Measurements from ENCODE around the gene IGF1R. TPM values are rescaled to one million over a fixed set of nuclear protein-coding genes. Genes with fewer than 3 reads are reported as not detected.

The IGF1R gene
- total RNA-seq, 4 donors from 2014 or later = 39.3 to 97.4 (median 44.7) TPM

- ATAC-seq (ENCODE audit: low FRiP score) (no peak), DNase-seq (ENCODE audit: low spot score) (no peak)
- TF ChIP-seq CTCF (IDR thresholded peaks at IDR 0.05) = no peak
These were observed 295.3 kb downstream of the IGF1R start for GRCh38 chr15:98943601-98944151.

- DNase-seq (ENCODE audit: low spot score) = no peak
- ATAC-seq (ENCODE audit: low FRiP score) = no peak
These were observed 298.2 kb downstream of the IGF1R start for GRCh38 chr15:98946301-98947255.

GRCh38 chr15:98948456-98948855 lies 300.1 kb downstream of the IGF1R start:
- DNase-seq (ENCODE audit: low spot score) (no peak), ATAC-seq (ENCODE audit: low FRiP score) (no peak)
- TF ChIP-seq CTCF (IDR thresholded peaks at IDR 0.05) = no peak

More at GRCh38 chr15:98946301-98947255, 298.2 kb downstream of the IGF1R start:
- no peak for TF ChIP-seq CTCF (IDR thresholded peaks at IDR 0.05)

GRCh38 chr15:98948941-98949340 lies 300.6 kb downstream of the IGF1R start:
- no peak for TF ChIP-seq CTCF (IDR thresholded peaks at IDR 0.05)
- no peak for ATAC-seq (ENCODE audit: low FRiP score)
- no peak for DNase-seq (ENCODE audit: low spot score)

GRCh38 chr15:98949624-98950023 lies 301.3 kb downstream of the IGF1R start:
- ATAC-seq (ENCODE audit: low FRiP score) = no peak
- no peak for TF ChIP-seq CTCF (IDR thresholded peaks at IDR 0.05)
- DNase-seq (ENCODE audit: low spot score) = no peak

GRCh38 chr15:98950248-98950647 lies 301.9 kb downstream of the IGF1R start:
- DNase-seq (ENCODE audit: low spot score) (no peak), ATAC-seq (ENCODE audit: low FRiP score) (no peak)
- no peak for TF ChIP-seq CTCF (IDR thresholded peaks at IDR 0.05)

Measured in omental fat pad (tissue), 4 donors.